B cell (primary cell): ENCODE data around the gene LRP5. TPM values are rescaled to one million over a fixed set of nuclear protein-coding genes. Genes with fewer than 3 reads are reported as not detected.

Experiments
- ATAC-seq: fragments of 200-7000 bp; cut with Tn5 transposase; one replicate; pipeline ENCODE4 v1.10.0; 2021; ENCODE audit warnings: low read depth, mild to moderate bottlenecking, moderate number of reproducible peaks, moderate library complexity
- CTCF ChIA-PET: fragments of 350-600 bp; sonication (Branson Sonifier 250); formaldehyde crosslinking; loops from one replicate; lab custom pipeline; 2021; ENCODE audit warnings: antibody characterized with exemption, inconsistent platforms; lab: Charles Lee
- POLR2A ChIA-PET: fragments of 350-600 bp; sonication (Branson Sonifier 250); formaldehyde crosslinking; loops from one replicate; lab custom pipeline; 2021; ENCODE audit warnings: antibody characterized with exemption; lab: Charles Lee
- DNase-seq: peaks from one replicate; pipeline ENCODE4 v3.0.0; 2013
- H2AFZ ChIP-seq: 2 replicates; pipeline ENCODE4 v1.6.1; 2012; ENCODE audit warnings: mild to moderate bottlenecking, low read depth, low read length; ENCODE audit not compliant: insufficient read depth, poor library complexity, severe bottlenecking
- H3K27ac ChIP-seq, 2 donors: 1 replicate in 1 of 2; 2 replicates in 1 of 2; pipeline ENCODE4 v1.5.1; 2012 to 2013; ENCODE audit warnings: low read length in 2 of 2, mild to moderate bottlenecking in 2 of 2, moderate library complexity in 1 of 2
- H3K27me3 ChIP-seq, 4 experiments: fragments of 200-600 bp in 1 of 4; sonication (generic) in 1 of 4; replicated peaks in 1 of 4; 1 replicate in 2 of 4; 2 replicates in 2 of 4; pipeline versions ENCODE4 v1.6.1 to v1.7.0; 2013 to 2016; ENCODE audit warnings: low read length in 3 of 4, mild to moderate bottlenecking in 2 of 4, mixed read lengths in 1 of 4, moderate library complexity in 1 of 4; ENCODE audit not compliant: insufficient read depth in 4 of 4, control insufficient read depth in 3 of 4; ENCODE audit errors: control extremely low read depth in 1 of 4
- H3K36me3 ChIP-seq, 2 experiments: replicated peaks in 1 of 2; 1 replicate in 1 of 2; 2 replicates in 1 of 2; pipeline versions ENCODE4 v1.6.1 to v1.7.1; 2013; ENCODE audit warnings: low read length in 1 of 2; ENCODE audit not compliant: insufficient read depth in 2 of 2, control insufficient read depth in 1 of 2; ENCODE audit errors: control extremely low read depth in 1 of 2, extremely low read depth in 1 of 2
- H3K4me1 ChIP-seq, 2 donors: fragments of 200-600 bp in 1 of 2; sonication (generic) in 1 of 2; 1 replicate in 1 of 2; 2 replicates in 1 of 2; pipeline versions ENCODE4 v1.5.1 to v1.6.1; 2013 to 2017; ENCODE audit warnings: low read length in 2 of 2; ENCODE audit not compliant: control insufficient read depth in 2 of 2, insufficient read depth in 2 of 2
- H3K4me2 ChIP-seq: replicated peaks from 2 replicates; pipeline ENCODE3; 2012; ENCODE audit warnings: mild to moderate bottlenecking, low read depth, low read length; ENCODE audit not compliant: poor library complexity, severe bottlenecking
- H3K4me3 ChIP-seq, 5 experiments: fragments of 200-600 bp in 1 of 5; sonication (generic) in 1 of 5; 1 replicate in 3 of 5; 2 replicates in 2 of 5; pipeline versions ENCODE4 v1.5.1 to v1.7.0; 2011 to 2016; ENCODE audit warnings: low read length in 4 of 5, mild to moderate bottlenecking in 4 of 5, low read depth in 2 of 5, control low read depth in 1 of 5, moderate library complexity in 1 of 5; ENCODE audit not compliant: insufficient read depth in 1 of 5; ENCODE audit errors: control extremely low read depth in 1 of 5, extremely low read depth in 1 of 5
- H3K79me2 ChIP-seq: fragments of 200-600 bp; sonication (generic); one replicate; pipeline ENCODE4 v1.6.0; 2016; ENCODE audit warnings: low read length; ENCODE audit not compliant: control insufficient read depth, insufficient read depth
- H3K9ac ChIP-seq: fragments of 200-600 bp; sonication (generic); 2 replicates; pipeline ENCODE4 v1.6.1; 2017; ENCODE audit warnings: mild to moderate bottlenecking, low read length, moderate library complexity
- H3K9me3 ChIP-seq, 3 donors: one replicate each; pipeline versions ENCODE4 v1.6.1 to v1.7.1; 2013; ENCODE audit warnings: low read length in 2 of 3; ENCODE audit not compliant: control insufficient read depth in 2 of 3, insufficient read depth in 1 of 3; ENCODE audit errors: control extremely low read depth in 1 of 3
- H4K20me1 ChIP-seq: 2 replicates; pipeline ENCODE4 v1.6.0; 2012; ENCODE audit warnings: mild to moderate bottlenecking, low read length; ENCODE audit not compliant: insufficient read depth, control insufficient read depth, poor library complexity, severe bottlenecking
- H3K27ac Mint-ChIP-seq: one replicate; pipeline ENCODE4 v1.8.0; 2021; ENCODE audit warnings: mixed read lengths
- H3K27me3 Mint-ChIP-seq: one replicate; pipeline ENCODE4 v1.8.0; 2021; ENCODE audit warnings: mixed read lengths
- H3K4me1 Mint-ChIP-seq: one replicate; pipeline ENCODE4 v1.8.0; 2021; ENCODE audit warnings: mixed read lengths
- H3K4me3 Mint-ChIP-seq: one replicate; pipeline ENCODE4 v1.8.0; 2021; ENCODE audit warnings: mixed read lengths
- H3K9me3 Mint-ChIP-seq: one replicate; pipeline ENCODE4 v1.8.0; 2022; ENCODE audit warnings: mixed read lengths; ENCODE audit not compliant: insufficient read depth
- CTCF ChIP-seq: fragments of 200-600 bp; IDR thresholded peaks from one replicate; pipeline ENCODE4 v1.8.0; 2022; ENCODE audit warnings: antibody characterized with exemption, mild to moderate bottlenecking
- EZH2 ChIP-seq: IDR thresholded peaks from 2 replicates; pipeline ENCODE4 v1.6.1; 2012; ENCODE audit warnings: borderline replicate concordance, low read depth, mild to moderate bottlenecking, moderate library complexity, low read length; ENCODE audit not compliant: insufficient read depth, poor library complexity, severe bottlenecking
- WGBS: methylation state at CpG from one replicate; pipeline ENCODE4 v1.1.5; 2013; ENCODE audit warnings: missing lambda C conversion rate; ENCODE audit not compliant: insufficient coverage; 5-methylcytosine and 5-hydroxymethylcytosine counted together
- intact Hi-C: fragments of 100-400 bp; cut with micrococcal nuclease; formaldehyde crosslinking; loops from one replicate; pipeline ENCODE4 v1.10.0; 2022
- polyA plus RNA-seq: library from polyadenylated mRNA; depleted of rRNA; stranded (reverse); fragments of >200 nt; gene quantifications from 2 replicates; pipeline ENCODE4 v1.2.3, GENCODE V29; 2012
- total RNA-seq, 2 donors: library from RNA; stranded (reverse); fragments of 120-200 nt in 1 of 2; gene quantifications; 1 replicate in 1 of 2; 2 replicates in 1 of 2; pipeline versions ENCODE4 v1.2.3 to v1.2.4, GENCODE V29; 2013 to 2022

The LRP5 gene
- total and polyA plus RNA-seq, 2 donors (not counting 1 experiment from before 2014, with no cell fraction given) = 2.4 to 13.9 TPM

DNA sequence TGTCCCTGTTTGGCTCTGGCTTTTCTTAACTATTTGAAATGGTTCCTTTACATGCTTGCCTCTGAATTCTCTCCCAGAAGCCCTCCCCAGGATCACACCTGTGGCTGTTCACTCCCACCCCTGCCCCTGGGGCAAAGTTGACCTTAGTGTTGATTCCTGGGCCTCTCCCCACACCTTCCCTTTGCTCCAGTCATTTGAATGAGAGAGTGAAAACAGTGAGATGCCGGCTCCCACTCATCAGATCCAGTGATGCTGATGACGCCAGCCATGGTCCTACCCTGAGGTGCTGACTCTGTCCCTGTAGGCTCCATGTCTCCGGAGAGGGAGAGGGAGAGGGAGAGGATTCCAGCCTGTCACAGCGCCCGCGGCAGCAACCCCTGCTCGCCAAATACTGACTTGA lies 40.7 kb downstream of the LRP5 start:
- Histone ChIP-seq H3K9ac (no peak overlapping the region), H3K27me3 (peaks cover 0 to 3% (median 0%) of the 10 kb centered on the region in 4 experiments), H4K20me1 (no peaks in the 10 kb centered on the region), H3K4me3 (no peak overlapping the region), H3K27ac (no peak overlapping the region), H3K4me2 (no peak overlapping the region), H3K4me1 (peaks cover 3 to 6% of the 10 kb centered on the region in 2 donors), H3K9me3 (peaks cover 0 to under 1% (median 0%) of the 10 kb centered on the region in 3 donors), H2AFZ (no peak overlapping the region), H3K79me2 (no peaks in the 10 kb centered on the region), H3K36me3 (no peaks in the 10 kb centered on the region)
- Mint-ChIP-seq H3K4me3 (no peak overlapping the region), H3K27me3 (no peaks in the 10 kb centered on the region), H3K9me3 (no peaks in the 10 kb centered on the region), H3K4me1 (peaks cover 3% of the 10 kb centered on the region), H3K27ac (no peak overlapping the region)
- ATAC-seq = no peak
- no peak for DNase-seq
- 95% methylated on average over 5 of the region's 7 CpGs for WGBS
- intact Hi-C loops = no loop called here
- TF ChIP-seq CTCF (no peak), EZH2 (no peak)
- ChIA-PET CTCF (no interaction called here), POLR2A (no interaction called here)

- DNase-seq = no peak
- intact Hi-C loops = no loop called here
- peaks cover 0 to under 1% of the 10 kb centered on the region in 2 donors for H3K4me1 ChIP-seq
- Mint-ChIP-seq H3K27ac (no peak overlapping the region), H3K9me3 (no peaks in the 10 kb centered on the region), H3K4me3 (no peak overlapping the region), H3K27me3 (no peaks in the 10 kb centered on the region), H3K4me1 (peaks cover 3% of the 10 kb centered on the region)
- no peak for ATAC-seq
- no peaks in the 10 kb centered on the region for H4K20me1 ChIP-seq
- peaks cover 0 to 4% (median 0%) of the 10 kb centered on the region in 3 donors for H3K9me3 ChIP-seq
- H2AFZ ChIP-seq = no peak overlapping the region
- ChIA-PET CTCF (no interaction called here), POLR2A (no interaction called here)
- H3K36me3 ChIP-seq = no peaks in the 10 kb centered on the region
- TF ChIP-seq EZH2 (no peak), CTCF (no peak)
- H3K79me2 ChIP-seq = no peaks in the 10 kb centered on the region
- no peak overlapping the region for H3K9ac ChIP-seq
- WGBS = 87% methylated on average over 11 of the region's 11 CpGs
- H3K27me3 ChIP-seq = peaks cover 0 to 3% (median 0%) of the 10 kb centered on the region in 4 experiments
- no peak overlapping the region for H3K4me3 ChIP-seq
- H3K4me2 ChIP-seq = no peak overlapping the region
- no peak overlapping the region for H3K27ac ChIP-seq
Measured at GRCh38 chr11:68353669-68354068, 41.3 kb downstream of the LRP5 start.
